Testis (tissue), 3 donors: ENCODE results near the gene C13orf46. TPM values are rescaled to one million over a fixed set of nuclear protein-coding genes. Genes with fewer than 3 reads are reported as not detected.

Experiments used
- DNase-seq: peaks from one replicate; pipeline ENCODE4 v3.0.0-alpha.2; 2019
- H3K27ac ChIP-seq, 2 donors: fragments of 200-600 bp; sonication (generic); one replicate each; pipeline ENCODE4 v1.5.1; 2019
- H3K27me3 ChIP-seq: fragments of 200-600 bp; sonication (generic); one replicate; pipeline ENCODE4 v1.5.1; 2019
- H3K36me3 ChIP-seq: fragments of 200-600 bp; sonication (generic); one replicate; pipeline ENCODE4 v1.5.1; 2017; ENCODE audit warnings: low read depth; ENCODE audit errors: missing control alignments
- H3K4me1 ChIP-seq: fragments of 200-600 bp; sonication (generic); one replicate; pipeline ENCODE4 v1.5.1; 2019
- H3K4me3 ChIP-seq, 2 donors: fragments of 200-600 bp; sonication (generic); one replicate each; pipeline ENCODE4 v1.5.1; 2017 to 2019
- H3K9me3 ChIP-seq: fragments of 200-600 bp; sonication (generic); one replicate; pipeline ENCODE4 v1.5.1; 2017
- CTCF ChIP-seq, 3 experiments: fragments of 450-650 bp in 2 of 3; fragments of 200-600 bp in 1 of 3; sonication (generic) in 1 of 3; IDR thresholded peaks; one replicate each; pipeline ENCODE4 v1.5.1; 2016 to 2019; ENCODE audit warnings: antibody characterized with exemption in 3 of 3, mild to moderate bottlenecking in 2 of 3, moderate library complexity in 1 of 3
- POLR2A ChIP-seq: fragments of 450-650 bp; IDR thresholded peaks from one replicate; pipeline ENCODE4 v1.6.1; 2017; ENCODE audit warnings: antibody characterized with exemption, mild to moderate bottlenecking, moderate library complexity
- WGBS, 2 donors: methylation state at CpG; one replicate each; pipeline ENCODE4 v1.1.5; 2018; 5-methylcytosine and 5-hydroxymethylcytosine counted together
- intact Hi-C: fragments of 100-400 bp; cut with DNase I; formaldehyde crosslinking; loops from one replicate; pipeline ENCODE4 v1.15.1; 2023; ENCODE audit warnings: low total_unique reads
- polyA plus RNA-seq: library from polyadenylated mRNA; stranded (reverse); fragments of 350-450 nt; fragmentation: Illumina TruSeq; extraction: RNeasy Lipid Tissue Mini Kit (QIAGEN cat#74804); gene quantifications from one replicate; pipeline ENCODE4 v1.2.3, GENCODE V29; 2014; ENCODE audit warnings: low read depth, low replicate concordance; ENCODE audit not compliant: insufficient read depth
- total RNA-seq, 2 donors: library from RNA; depleted of rRNA; stranded (reverse); fragments of >200 nt; gene quantifications; one replicate each; pipeline ENCODE4 v1.2.3, GENCODE V29; 2016

C13orf46 gene
- total and polyA plus RNA-seq, 3 donors from 2014 or later = 2.9 to 28.4 (median 5.5) TPM

- no peak for TF ChIP-seq CTCF (IDR thresholded peaks at IDR 0.05)
- no peak for TF ChIP-seq POLR2A
- Histone ChIP-seq H3K4me1 (peaks cover 5% of the 10 kb centered on the region), H3K4me3 (no peak overlapping the region), H3K36me3 (no peaks in the 10 kb centered on the region), H3K27me3 (no peaks in the 10 kb centered on the region), H3K9me3 (no peaks in the 10 kb centered on the region), H3K27ac (no peak overlapping the region)
- intact Hi-C loops = loop anchor here (5.0 kb wide), 1 partner anchor 275 kb away; no protein-coding TSS in a partner anchor
- 87 to 94% methylated on average over 28 to 33 of the region's 42 CpGs for WGBS, 2 donors
- no peak for DNase-seq
These were observed 21.5 kb downstream of the C13orf46 start for GRCh38 chr13:113952151-113952982.

GRCh38 chr13:113951246-113951999 lies 22.5 kb downstream of the C13orf46 start:
- Histone ChIP-seq H3K4me1 (peaks cover 5% of the 10 kb centered on the region), H3K27me3 (no peaks in the 10 kb centered on the region), H3K36me3 (no peaks in the 10 kb centered on the region), H3K27ac (no peak overlapping the region), H3K4me3 (no peak overlapping the region), H3K9me3 (no peaks in the 10 kb centered on the region)
- TF ChIP-seq CTCF (IDR thresholded peaks at IDR 0.05) (peak; percentile 79 to 93 (median 85)), POLR2A (no peak)
- 51 to 57% methylated on average over 20 to 42 of the region's 42 CpGs for WGBS, 2 donors
- DNase-seq = peak; percentile 91
- intact Hi-C loops = loop anchor here (5.0 kb wide), 1 partner anchor 276 kb away; no protein-coding TSS in a partner anchor

- 68 to 100% methylated on average over 1 to 24 of the region's 24 CpGs for whole genome bisulfite sequencing, 2 donors
These were observed 23.2 kb downstream of the C13orf46 start for GRCh38 chr13:113950451-113951245.

More at GRCh38 chr13:113950451-113951245, 23.2 kb downstream of the C13orf46 start:
- Histone ChIP-seq H3K27me3 (no peaks in the 10 kb centered on the region), H3K36me3 (no peaks in the 10 kb centered on the region), H3K4me3 (no peak overlapping the region), H3K27ac (no peak overlapping the region), H3K4me1 (peaks cover 5% of the 10 kb centered on the region), H3K9me3 (no peaks in the 10 kb centered on the region)
- no peak for DNase-seq
- TF ChIP-seq CTCF (IDR thresholded peaks at IDR 0.05) (no peak), POLR2A (no peak)
- intact Hi-C loops = loop anchor here (5.0 kb wide), 1 partner anchor 277 kb away; no protein-coding TSS in a partner anchor
